ENCODE results near the gene SLC38A5.

DNA sequence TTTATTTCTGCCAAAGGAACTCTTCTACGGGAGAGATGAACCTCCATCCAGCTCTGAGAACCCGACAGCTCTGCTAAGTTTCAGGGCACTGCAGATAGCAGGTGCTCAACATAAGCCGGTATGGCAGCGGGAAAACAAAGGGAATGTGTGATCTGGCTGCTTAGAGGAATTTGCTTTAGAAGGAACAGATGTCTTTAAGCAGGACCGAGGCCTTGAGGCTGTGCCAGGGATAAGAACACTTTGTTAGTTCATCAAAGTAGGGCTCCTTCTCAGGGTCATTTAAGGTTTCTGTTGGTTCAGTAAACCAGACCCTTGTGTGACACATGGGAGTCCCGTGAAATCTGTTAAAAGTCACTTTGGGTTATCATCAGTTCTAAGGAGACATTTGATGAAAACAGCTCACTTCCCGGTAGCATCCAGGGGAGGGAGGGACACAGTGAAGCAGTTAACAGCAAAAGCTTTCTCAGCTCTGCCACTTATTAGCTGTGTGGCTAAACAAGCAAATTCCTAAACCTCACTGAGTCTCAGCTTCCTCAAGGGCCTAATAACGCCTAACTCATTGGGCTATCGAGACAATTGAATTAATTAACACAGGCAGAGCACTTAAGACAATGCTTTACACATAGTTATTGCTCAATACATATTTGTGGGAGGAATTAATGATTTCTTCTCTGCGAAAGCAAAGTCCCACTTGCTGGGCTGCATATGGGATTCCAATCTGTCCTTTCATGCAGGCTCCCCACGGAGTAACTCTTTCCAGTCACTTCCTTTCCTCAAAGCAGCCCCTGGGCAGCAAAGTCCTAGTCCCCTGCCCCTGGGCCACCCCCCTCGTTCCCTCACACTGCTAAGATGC is 3.0 kb upstream of the SLC38A5 start:
- TF ChIP-seq, protein P1, sequence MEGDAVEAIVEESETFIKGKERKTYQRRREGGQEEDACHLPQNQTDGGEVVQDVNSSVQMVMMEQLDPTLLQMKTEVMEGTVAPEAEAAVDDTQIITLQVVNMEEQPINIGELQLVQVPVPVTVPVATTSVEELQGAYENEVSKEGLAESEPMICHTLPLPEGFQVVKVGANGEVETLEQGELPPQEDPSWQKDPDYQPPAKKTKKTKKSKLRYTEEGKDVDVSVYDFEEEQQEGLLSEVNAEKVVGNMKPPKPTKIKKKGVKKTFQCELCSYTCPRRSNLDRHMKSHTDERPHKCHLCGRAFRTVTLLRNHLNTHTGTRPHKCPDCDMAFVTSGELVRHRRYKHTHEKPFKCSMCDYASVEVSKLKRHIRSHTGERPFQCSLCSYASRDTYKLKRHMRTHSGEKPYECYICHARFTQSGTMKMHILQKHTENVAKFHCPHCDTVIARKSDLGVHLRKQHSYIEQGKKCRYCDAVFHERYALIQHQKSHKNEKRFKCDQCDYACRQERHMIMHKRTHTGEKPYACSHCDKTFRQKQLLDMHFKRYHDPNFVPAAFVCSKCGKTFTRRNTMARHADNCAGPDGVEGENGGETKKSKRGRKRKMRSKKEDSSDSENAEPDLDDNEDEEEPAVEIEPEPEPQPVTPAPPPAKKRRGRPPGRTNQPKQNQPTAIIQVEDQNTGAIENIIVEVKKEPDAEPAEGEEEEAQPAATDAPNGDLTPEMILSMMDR (IDR thresholded peaks at IDR 0.05) = no peak
- no peak for TF ChIP-seq POLR2A (IDR thresholded peaks at IDR 0.05)
